ENCODE results near the gene BUD23. TPM values are rescaled to one million over a fixed set of nuclear protein-coding genes. Genes with fewer than 3 reads are reported as not detected.

BUD23 gene
- total and polyA plus RNA-seq, 9 of the 15 experiments (the other 6 are each of a cell fraction or from before 2014, with no cell fraction given), result 79.5 to 270 (median 150) TPM

- no peak for TF ChIP-seq MTA1 (IDR thresholded peaks at IDR 0.05; ENCODE audit: borderline replicate concordance)
- no peak for TF ChIP-seq ZNF347 (CRISPR knock-in tag; IDR thresholded peaks at IDR 0.05; ENCODE audit: low read depth)
- TF ChIP-seq ZHX1 (conservative IDR thresholded peaks at IDR 0.05; ENCODE audit: low read length), result no peak
- no peak for TF ChIP-seq HDAC1 (IDR thresholded peaks at IDR 0.05)
- TF ChIP-seq MYNN (IDR thresholded peaks at IDR 0.05), result no peak
- TF ChIP-seq MYNN (CRISPR knock-in tag; IDR thresholded peaks at IDR 0.05), result no peak
- no peak for TF ChIP-seq DMBX1 (CRISPR knock-in tag; IDR thresholded peaks at IDR 0.05; ENCODE audit: borderline replicate concordance)
- TF ChIP-seq REST (IDR thresholded peaks at IDR 0.05; ENCODE audit: borderline replicate concordance), result peak; percentile 59; the same call in 1 of the 2 replicates
- TF ChIP-seq REST (CRISPR knock-in tag; IDR thresholded peaks at IDR 0.05; ENCODE audit: low read depth), result no peak
- no peak for TF ChIP-seq SIRT6 (IDR thresholded peaks at IDR 0.05; ENCODE audit: low read depth, low read length)
- TF ChIP-seq TGIF2 (CRISPR knock-in tag; IDR thresholded peaks at IDR 0.05), result no peak
- no peak for TF ChIP-seq PPARD (CRISPR knock-in tag; IDR thresholded peaks at IDR 0.05)
- TF ChIP-seq HDAC3 (IDR thresholded peaks at IDR 0.05; ENCODE audit: borderline replicate concordance, partially characterized antibody), result no peak
- TF ChIP-seq PHTF2 (CRISPR knock-in tag; IDR thresholded peaks at IDR 0.05), result no peak
- no peak for TF ChIP-seq CGGBP1 (CRISPR knock-in tag; IDR thresholded peaks at IDR 0.05)
- no peak for TF ChIP-seq NFATC3 (IDR thresholded peaks at IDR 0.05)
- no peak for TF ChIP-seq EHMT2 (IDR thresholded peaks at IDR 0.05)
- TF ChIP-seq PURB (CRISPR knock-in tag; IDR thresholded peaks at IDR 0.05; ENCODE audit: low read depth), result no peak
These were observed 18.1 kb downstream of the BUD23 start (continued) for GRCh38 chr7:73701357-73701995.
